ENCODE results near the gene CABP4. TPM values are rescaled to one million over a fixed set of nuclear protein-coding genes. Genes with fewer than 3 reads are reported as not detected.

Gene CABP4
- total and polyA plus RNA-seq, 10 of the 15 experiments (the other 5 are each of a cell fraction or from before 2014, with no cell fraction given): 0.04 to 0.41 (median 0.14) TPM; not detected in 2

DNA sequence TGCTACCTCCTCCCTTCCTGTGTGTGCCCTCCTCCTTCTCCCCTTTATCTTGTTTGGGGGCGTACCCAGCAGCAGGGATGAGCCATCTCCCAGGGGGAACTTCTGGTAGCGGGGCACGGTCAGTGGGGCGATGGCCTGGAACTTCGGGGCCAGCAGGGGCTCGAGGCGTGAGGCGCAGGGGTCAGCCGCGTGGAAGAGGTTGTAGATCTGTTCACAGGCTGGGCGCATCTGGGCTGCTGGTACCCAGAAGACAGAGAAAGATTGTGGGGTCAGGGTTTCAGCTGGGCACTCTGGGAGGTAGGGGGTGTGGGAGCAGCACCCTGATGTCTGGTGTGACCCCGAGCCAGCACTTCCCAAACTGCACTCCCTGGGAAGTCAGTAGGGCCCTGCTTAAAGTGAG lies 41.0 kb downstream of the CABP4 start:
- RAD21 ChIA-PET (ENCODE audit: unreplicated experiment): no interaction called here
- TF ChIP-seq MYC (IDR thresholded peaks at IDR 0.05; ENCODE audit: insufficient read depth, insufficient read length, insufficient replicate concordance, low read length, severe bottlenecking): no peak
- no peak for TF ChIP-seq MTA2 (IDR thresholded peaks at IDR 0.05; ENCODE audit: low read depth)
- TF ChIP-seq RAD21 (IDR thresholded peaks at IDR 0.05; ENCODE audit: insufficient read depth, low read depth, low read length): no peak
- TF ChIP-seq LARP7 (IDR thresholded peaks at IDR 0.05): no peak
- TF ChIP-seq DPF2 (IDR thresholded peaks at IDR 0.05): no peak
- no peak for TF ChIP-seq ZNF622 (IDR thresholded peaks at IDR 0.05)
- TF ChIP-seq, protein P1, sequence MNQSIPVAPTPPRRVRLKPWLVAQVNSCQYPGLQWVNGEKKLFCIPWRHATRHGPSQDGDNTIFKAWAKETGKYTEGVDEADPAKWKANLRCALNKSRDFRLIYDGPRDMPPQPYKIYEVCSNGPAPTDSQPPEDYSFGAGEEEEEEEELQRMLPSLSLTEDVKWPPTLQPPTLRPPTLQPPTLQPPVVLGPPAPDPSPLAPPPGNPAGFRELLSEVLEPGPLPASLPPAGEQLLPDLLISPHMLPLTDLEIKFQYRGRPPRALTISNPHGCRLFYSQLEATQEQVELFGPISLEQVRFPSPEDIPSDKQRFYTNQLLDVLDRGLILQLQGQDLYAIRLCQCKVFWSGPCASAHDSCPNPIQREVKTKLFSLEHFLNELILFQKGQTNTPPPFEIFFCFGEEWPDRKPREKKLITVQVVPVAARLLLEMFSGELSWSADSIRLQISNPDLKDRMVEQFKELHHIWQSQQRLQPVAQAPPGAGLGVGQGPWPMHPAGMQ (IDR thresholded peaks at IDR 0.05; ENCODE audit: borderline replicate concordance): no peak
- TF ChIP-seq, protein P2, sequence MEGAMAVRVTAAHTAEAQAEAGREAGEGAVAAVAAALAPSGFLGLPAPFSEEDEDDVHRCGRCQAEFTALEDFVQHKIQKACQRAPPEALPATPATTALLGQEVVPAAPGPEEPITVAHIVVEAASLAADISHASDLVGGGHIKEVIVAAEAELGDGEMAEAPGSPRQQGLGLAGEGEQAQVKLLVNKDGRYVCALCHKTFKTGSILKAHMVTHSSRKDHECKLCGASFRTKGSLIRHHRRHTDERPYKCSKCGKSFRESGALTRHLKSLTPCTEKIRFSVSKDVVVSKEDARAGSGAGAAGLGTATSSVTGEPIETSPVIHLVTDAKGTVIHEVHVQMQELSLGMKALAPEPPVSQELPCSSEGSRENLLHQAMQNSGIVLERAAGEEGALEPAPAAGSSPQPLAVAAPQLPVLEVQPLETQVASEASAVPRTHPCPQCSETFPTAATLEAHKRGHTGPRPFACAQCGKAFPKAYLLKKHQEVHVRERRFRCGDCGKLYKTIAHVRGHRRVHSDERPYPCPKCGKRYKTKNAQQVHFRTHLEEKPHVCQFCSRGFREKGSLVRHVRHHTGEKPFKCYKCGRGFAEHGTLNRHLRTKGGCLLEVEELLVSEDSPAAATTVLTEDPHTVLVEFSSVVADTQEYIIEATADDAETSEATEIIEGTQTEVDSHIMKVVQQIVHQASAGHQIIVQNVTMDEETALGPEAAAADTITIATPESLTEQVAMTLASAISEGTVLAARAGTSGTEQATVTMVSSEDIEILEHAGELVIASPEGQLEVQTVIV (IDR thresholded peaks at IDR 0.05; ENCODE audit: borderline replicate concordance, partially characterized antibody): no peak
- TF ChIP-seq, protein P3, sequence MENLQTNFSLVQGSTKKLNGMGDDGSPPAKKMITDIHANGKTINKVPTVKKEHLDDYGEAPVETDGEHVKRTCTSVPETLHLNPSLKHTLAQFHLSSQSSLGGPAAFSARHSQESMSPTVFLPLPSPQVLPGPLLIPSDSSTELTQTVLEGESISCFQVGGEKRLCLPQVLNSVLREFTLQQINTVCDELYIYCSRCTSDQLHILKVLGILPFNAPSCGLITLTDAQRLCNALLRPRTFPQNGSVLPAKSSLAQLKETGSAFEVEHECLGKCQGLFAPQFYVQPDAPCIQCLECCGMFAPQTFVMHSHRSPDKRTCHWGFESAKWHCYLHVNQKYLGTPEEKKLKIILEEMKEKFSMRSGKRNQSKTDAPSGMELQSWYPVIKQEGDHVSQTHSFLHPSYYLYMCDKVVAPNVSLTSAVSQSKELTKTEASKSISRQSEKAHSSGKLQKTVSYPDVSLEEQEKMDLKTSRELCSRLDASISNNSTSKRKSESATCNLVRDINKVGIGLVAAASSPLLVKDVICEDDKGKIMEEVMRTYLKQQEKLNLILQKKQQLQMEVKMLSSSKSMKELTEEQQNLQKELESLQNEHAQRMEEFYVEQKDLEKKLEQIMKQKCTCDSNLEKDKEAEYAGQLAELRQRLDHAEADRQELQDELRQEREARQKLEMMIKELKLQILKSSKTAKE (IDR thresholded peaks at IDR 0.05; ENCODE audit: low read depth, poor library complexity, severe bottlenecking): no peak
- no peak for TF ChIP-seq CREM (IDR thresholded peaks at IDR 0.05; ENCODE audit: low read depth)
- TF ChIP-seq FOXM1 (IDR thresholded peaks at IDR 0.05; ENCODE audit: low read depth, low read length): no peak
- TF ChIP-seq CHD2 (IDR thresholded peaks at IDR 0.05; ENCODE audit: borderline replicate concordance, low read depth, low read length): no peak
- no peak for TF ChIP-seq MEF2B (IDR thresholded peaks at IDR 0.05; ENCODE audit: partially characterized antibody, poor library complexity, severe bottlenecking)
- no peak for TF ChIP-seq POLR2A (IDR thresholded peaks at IDR 0.05; ENCODE audit: low read depth, low read length)
- TF ChIP-seq CBFB (IDR thresholded peaks at IDR 0.05; ENCODE audit: low read depth): no peak
- no peak for TF ChIP-seq SIX5 (IDR thresholded peaks at IDR 0.05; ENCODE audit: low read depth, low read length, severe bottlenecking)
- TF ChIP-seq NR2C2 (IDR thresholded peaks at IDR 0.05; ENCODE audit: borderline replicate concordance, control insufficient read depth, insufficient read length, low read depth): no peak
- TF ChIP-seq KLF5 (IDR thresholded peaks at IDR 0.05; ENCODE audit: partially characterized antibody): no peak
- no peak for TF ChIP-seq BACH1 (IDR thresholded peaks at IDR 0.05; ENCODE audit: borderline replicate concordance)

More for the DNA sequence above, 41.0 kb downstream of the CABP4 start:
- TSS peak; percentile 16 for BruUV-seq (replicated peaks)
- WGBS (ENCODE audit: insufficient coverage, insufficient replicate concordance, low lambda C conversion rate, missing lambda C conversion rate): 90% methylated on average over 12 of the region's 12 CpGs
- Histone ChIP-seq H3K4me1 (ENCODE audit: control insufficient read depth, insufficient read depth, low read length) (no peaks in the 10 kb centered on the region; the same call in 1 of the 2 replicates), H3K9me3 (replicated peaks; ENCODE audit: control insufficient read depth, insufficient read depth, low read length) (no peaks in the 10 kb centered on the region), H3K4me2 (ENCODE audit: control insufficient read depth, insufficient read depth) (no peak overlapping the region), H3K79me2 (ENCODE audit: control insufficient read depth, insufficient read depth, low read length) (no peaks in the 10 kb centered on the region), H3K9ac (ENCODE audit: control insufficient read depth, insufficient read depth, low read length) (no peak overlapping the region), H4K20me1 (ENCODE audit: control insufficient read depth, insufficient read depth) (no peaks in the 10 kb centered on the region; the same call in 1 of the 2 replicates), H3K27ac (ENCODE audit: control insufficient read depth, insufficient read depth) (no peak overlapping the region), H3K36me3 (ENCODE audit: control insufficient read depth in 2 of 2, insufficient read depth in 2 of 2, low read length in 1 of 2) (peaks cover 0 to 9% of the 10 kb centered on the region in 2 experiments; a peak in 3 of 4 replicates), H3K27me3 (replicated peaks in 1 of 2; ENCODE audit: control insufficient read depth in 2 of 2, insufficient read depth in 2 of 2, low read length in 1 of 2) (no peaks in the 10 kb centered on the region), H2AFZ (ENCODE audit: control insufficient read depth, low read depth, low read length) (no peak overlapping the region), H3K4me3 (no peak overlapping the region)
- intact Hi-C loops (cut with micrococcal nuclease; ENCODE audit: unreplicated experiment): no loop called here
- in situ Hi-C loops (cut with MboI): no loop called here
- DNase-seq (ENCODE audit: low read depth, low spot score) (no peak), FAIRE-seq (no peak), ATAC-seq (no peak)
- ChIA-PET SMC1A (ENCODE audit: uncharacterized antibody, unreplicated experiment) (no interaction called here), CTCF (no interaction called here), POLR2A (no interaction called here)

Data from GM12878 (cell line).